22Rv1 (cell line): ENCODE data around the gene SMIM14.
A peak's percentile ranks its signal among the peaks of the same experiment; 100 is the strongest.

Source experiments
- H3K27ac ChIP-seq: fragments of 450-650 bp; 2 replicates; pipeline ENCODE4 v1.5.1; 2017
- CTCF ChIP-seq: fragments of 450-650 bp; IDR thresholded peaks from 2 replicates; pipeline ENCODE4 v1.5.1; 2017; ENCODE audit warnings: mild to moderate bottlenecking
- ZFX ChIP-seq: fragments of 450-650 bp; IDR thresholded peaks from 2 replicates; pipeline ENCODE4 v1.6.1; 2017; ENCODE audit warnings: antibody characterized with exemption, borderline replicate concordance

Gene SMIM14

DNA sequence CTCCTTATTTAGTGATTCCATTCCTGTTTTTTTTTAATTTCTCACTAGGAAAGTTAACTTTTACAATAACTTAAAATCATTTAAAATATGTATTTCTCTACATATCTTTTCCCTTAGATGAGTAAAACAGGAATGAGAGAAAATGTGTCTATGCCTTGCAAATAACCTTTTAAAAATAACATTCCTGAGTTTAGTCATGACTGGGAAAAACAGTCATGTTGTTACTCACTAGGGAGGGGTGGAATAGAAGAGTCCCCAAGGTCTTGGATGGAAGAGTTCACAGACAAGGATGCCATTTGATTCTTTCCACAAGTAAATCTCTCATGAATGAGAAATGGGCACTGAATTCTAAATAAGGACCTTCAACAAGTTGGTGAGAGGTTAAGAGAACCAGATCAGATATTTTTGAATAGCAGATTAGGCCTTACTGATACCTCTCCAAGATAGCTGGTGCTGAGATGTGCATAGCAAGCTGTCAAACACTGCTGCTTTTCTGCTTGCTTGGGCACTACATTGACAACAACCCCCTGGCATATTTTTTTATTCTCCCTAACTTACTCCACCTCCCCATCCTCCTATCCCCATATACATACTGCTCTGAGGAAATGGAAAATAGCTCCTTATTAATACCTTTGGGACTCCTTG, 136.5 kb downstream of the SMIM14 start:
- H3K27ac ChIP-seq: no peak overlapping the region
- TF ChIP-seq CTCF: no peak
- TF ChIP-seq ZFX: no peak

- 0 out of 2 replicates have a peak overlapping the region, but pooled peaks have one; percentile 41 for H3K27ac ChIP-seq
- TF ChIP-seq CTCF: no peak
- no peak for TF ChIP-seq ZFX
These were observed 140.0 kb downstream of the SMIM14 start for GRCh38 chr4:39498727-39499020.

DNA sequence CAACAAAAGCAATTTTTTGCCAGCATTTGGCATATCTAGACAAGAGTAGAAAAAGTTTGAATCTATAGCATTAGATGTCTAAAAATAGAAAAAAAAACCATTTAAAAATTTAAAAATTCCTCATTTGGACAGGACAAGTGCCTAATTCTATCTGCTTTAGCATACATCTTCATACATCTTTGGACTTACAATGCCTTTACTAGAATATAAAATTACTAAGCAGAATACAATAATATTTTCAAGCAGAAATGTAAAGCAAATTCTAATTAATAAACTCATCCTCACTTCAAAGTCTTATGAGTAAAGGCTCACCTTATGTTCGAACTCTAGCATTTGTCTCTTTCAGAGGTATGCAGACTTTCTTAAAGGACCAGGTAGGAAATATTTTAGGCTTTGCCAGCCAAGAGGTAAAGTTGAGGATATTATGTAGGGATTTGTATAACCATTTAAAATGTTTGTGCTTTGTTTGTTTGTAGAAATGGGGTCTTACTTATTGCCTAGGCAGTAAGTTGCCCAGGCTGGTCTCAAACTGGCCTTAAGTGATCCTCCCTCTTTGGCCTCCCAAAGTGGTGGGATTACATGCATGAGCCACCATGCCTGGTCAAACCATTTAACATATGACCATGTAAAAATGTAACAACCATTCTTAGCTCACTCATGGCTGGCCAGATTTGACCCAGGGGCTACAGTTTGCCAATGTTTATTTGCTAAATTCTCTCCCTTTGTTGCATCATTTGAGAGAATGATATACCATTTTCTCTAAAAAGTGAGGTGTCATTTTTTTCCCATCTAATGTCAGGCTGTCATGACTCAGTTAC, 140.5 kb downstream of the SMIM14 start:
- peak overlapping the region; percentile 41 for H3K27ac ChIP-seq
- no peak for TF ChIP-seq ZFX
- TF ChIP-seq CTCF: no peak
